Neural cell (in vitro differentiated cells): ENCODE measurements around the gene HACD2. TPM values are rescaled to one million over a fixed set of nuclear protein-coding genes. Genes with fewer than 3 reads are reported as not detected.

Source experiments
- H2AFZ ChIP-seq: fragments of 200-600, 300-800 bp; sonication (generic), shearing (Covaris generic); 2 replicates; pipeline ENCODE4 v1.6.0; 2014; ENCODE audit warnings: low read depth, mild to moderate bottlenecking, antibody characterized with exemption, low read length, moderate library complexity
- H3F3A ChIP-seq: fragments of 200-600 bp; shearing (Covaris generic); 2 replicates; pipeline ENCODE4 v1.6.1; 2016; ENCODE audit warnings: mild to moderate bottlenecking, moderate library complexity, mixed read lengths, antibody characterized with exemption, low read length; ENCODE audit not compliant: insufficient read depth, poor library complexity, severe bottlenecking
- H3K27ac ChIP-seq: fragments of 200-600, 300-800 bp; sonication (generic), shearing (Covaris generic); 2 replicates; pipeline ENCODE4 v1.5.1; 2014; ENCODE audit warnings: mild to moderate bottlenecking, low read length, moderate library complexity
- H3K27me3 ChIP-seq: fragments of 300-800, 200-600 bp; sonication (generic), shearing (Covaris generic); 2 replicates; pipeline ENCODE4 v1.6.0; 2014; ENCODE audit warnings: mild to moderate bottlenecking, low read depth, low read length, moderate library complexity; ENCODE audit not compliant: insufficient read depth
- H3K36me3 ChIP-seq: fragments of 300-800, 200-600 bp; sonication (generic), shearing (Covaris generic); 2 replicates; pipeline ENCODE4 v1.5.1; 2014; ENCODE audit warnings: mild to moderate bottlenecking, antibody characterized with exemption, low read length, moderate library complexity; ENCODE audit not compliant: insufficient read depth
- H3K4me2 ChIP-seq: fragments of 300-800, 200-600 bp; sonication (generic), shearing (Covaris generic); 2 replicates; pipeline ENCODE4 v1.6.0; 2014; ENCODE audit warnings: mild to moderate bottlenecking, low read length
- H3K4me3 ChIP-seq: fragments of 300-800, 200-600 bp; sonication (generic), shearing (Covaris generic); 2 replicates; pipeline ENCODE4 v1.5.1; 2014; ENCODE audit warnings: mild to moderate bottlenecking, low read length, moderate library complexity
- H3K79me2 ChIP-seq: fragments of 200-600 bp; shearing (Covaris generic); replicated peaks from 2 replicates; pipeline ENCODE4 v1.6.0; 2014; ENCODE audit warnings: mild to moderate bottlenecking, low read length, moderate library complexity; ENCODE audit not compliant: insufficient read depth
- H3K9ac ChIP-seq: fragments of 300-800, 200-600 bp; sonication (generic), shearing (Covaris generic); 2 replicates; pipeline ENCODE4 v1.6.1; 2016; ENCODE audit warnings: mild to moderate bottlenecking, low read length, mixed read lengths
- H3K9me2 ChIP-seq: fragments of 200-600 bp; shearing (Covaris generic); 2 replicates; pipeline ENCODE4 v1.6.1; 2016; ENCODE audit warnings: mild to moderate bottlenecking, low read length, mixed read lengths; ENCODE audit not compliant: insufficient read depth
- H3K9me3 ChIP-seq: fragments of 200-600, 300-800 bp; sonication (generic), shearing (Covaris generic); 2 replicates; pipeline ENCODE4 v1.6.1; 2016; ENCODE audit warnings: mild to moderate bottlenecking, mixed run types, low read length, moderate library complexity, mixed read lengths
- H4K20me1 ChIP-seq: fragments of 200-600 bp; shearing (Covaris generic); 2 replicates; pipeline ENCODE4 v1.6.1; 2016; ENCODE audit warnings: mild to moderate bottlenecking, mixed run types; ENCODE audit not compliant: insufficient read depth
- EP300 ChIP-seq: fragments of 450-650 bp; conservative IDR thresholded peaks from 2 replicates; pipeline ENCODE4 v1.6.1; 2014; ENCODE audit warnings: antibody characterized with exemption, mild to moderate bottlenecking, moderate library complexity; ENCODE audit not compliant: poor library complexity, severe bottlenecking
- EZH2 ChIP-seq: fragments of 200-600, 300-800 bp; shearing (Covaris generic), sonication (generic); IDR thresholded peaks from 2 replicates; pipeline ENCODE4 v1.6.1; 2014; ENCODE audit warnings: antibody characterized with exemption, low read length, borderline replicate concordance, mild to moderate bottlenecking; ENCODE audit not compliant: insufficient read depth, poor library complexity, severe bottlenecking
- MXI1 ChIP-seq: fragments of 450-650 bp; conservative IDR thresholded peaks from 2 replicates; pipeline ENCODE4 v1.6.1; 2014; ENCODE audit warnings: antibody characterized with exemption, mild to moderate bottlenecking; ENCODE audit not compliant: poor library complexity, severe bottlenecking
- POLR2AphosphoS5 ChIP-seq: IDR thresholded peaks from 2 replicates; pipeline ENCODE4 v1.6.1; 2012
- RAD21 ChIP-seq: fragments of 450-650 bp; conservative IDR thresholded peaks from 2 replicates; pipeline ENCODE4 v1.6.1; 2014; ENCODE audit warnings: antibody characterized with exemption, mild to moderate bottlenecking, moderate library complexity
- SMC3 ChIP-seq: fragments of 450-650 bp; conservative IDR thresholded peaks from 2 replicates; pipeline ENCODE4 v1.6.1; 2014; ENCODE audit warnings: antibody characterized with exemption, mild to moderate bottlenecking, moderate library complexity; ENCODE audit not compliant: poor library complexity
- TAF1 ChIP-seq: IDR thresholded peaks from 2 replicates; pipeline ENCODE4 v1.6.1; 2012; ENCODE audit warnings: low read depth
- polyA plus RNA-seq: library from polyadenylated mRNA; depleted of rRNA; stranded (reverse); fragments of >200 nt; gene quantifications from 2 replicates; pipeline ENCODE4 v1.2.3, GENCODE V29; 2014
- TF ChIP-seq, protein P1 (sequence below): fragments of 450-650 bp; IDR thresholded peaks from 2 replicates; pipeline ENCODE4 v1.5.1; 2014; ENCODE audit warnings: antibody characterized with exemption, mild to moderate bottlenecking, moderate library complexity; ENCODE audit not compliant: poor library complexity, severe bottlenecking
- TF ChIP-seq, protein P2 (sequence below): IDR thresholded peaks from 2 replicates; pipeline ENCODE4 v1.6.1; 2012; ENCODE audit warnings: borderline replicate concordance

Gene HACD2
- polyA plus RNA-seq, 1 donor from 2014 or later = 28.0 TPM

DNA sequence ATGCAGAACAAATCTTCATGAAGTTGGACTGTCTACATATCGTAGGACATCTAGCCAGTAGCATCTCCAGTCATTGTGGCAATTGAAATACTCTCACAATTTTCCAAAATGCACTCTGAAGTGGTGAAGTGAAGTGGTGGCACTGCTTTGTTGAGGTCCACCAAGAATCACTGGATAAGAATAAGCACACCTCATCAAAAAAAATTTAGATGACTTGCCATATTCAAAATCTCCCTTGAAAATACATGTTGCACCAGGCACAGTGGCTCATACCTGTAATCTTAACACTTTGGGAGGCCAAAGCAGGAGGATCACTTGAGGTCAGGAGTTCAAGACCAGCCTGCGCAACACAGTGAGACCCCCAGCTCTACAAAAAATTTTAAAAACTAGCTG is 12.9 kb downstream of the HACD2 start:
- Histone ChIP-seq H3K36me3 (no peaks in the 10 kb centered on the region), H2AFZ (no peak overlapping the region), H3K4me2 (no peak overlapping the region), H3K9me2 (no peaks in the 10 kb centered on the region), H3K27me3 (no peaks in the 10 kb centered on the region), H4K20me1 (no peaks in the 10 kb centered on the region), H3K79me2 (no peaks in the 10 kb centered on the region), H3K27ac (no peak overlapping the region), H3K9me3 (no peaks in the 10 kb centered on the region), H3F3A (no peaks in the 10 kb centered on the region), H3K9ac (no peak overlapping the region), H3K4me3 (no peak overlapping the region)
- TF ChIP-seq SMC3 (no peak), RAD21 (no peak), POLR2AphosphoS5 (no peak), EZH2 (no peak), EP300 (no peak), TAF1 (no peak), MXI1 (no peak)
- TF ChIP-seq, protein P1, sequence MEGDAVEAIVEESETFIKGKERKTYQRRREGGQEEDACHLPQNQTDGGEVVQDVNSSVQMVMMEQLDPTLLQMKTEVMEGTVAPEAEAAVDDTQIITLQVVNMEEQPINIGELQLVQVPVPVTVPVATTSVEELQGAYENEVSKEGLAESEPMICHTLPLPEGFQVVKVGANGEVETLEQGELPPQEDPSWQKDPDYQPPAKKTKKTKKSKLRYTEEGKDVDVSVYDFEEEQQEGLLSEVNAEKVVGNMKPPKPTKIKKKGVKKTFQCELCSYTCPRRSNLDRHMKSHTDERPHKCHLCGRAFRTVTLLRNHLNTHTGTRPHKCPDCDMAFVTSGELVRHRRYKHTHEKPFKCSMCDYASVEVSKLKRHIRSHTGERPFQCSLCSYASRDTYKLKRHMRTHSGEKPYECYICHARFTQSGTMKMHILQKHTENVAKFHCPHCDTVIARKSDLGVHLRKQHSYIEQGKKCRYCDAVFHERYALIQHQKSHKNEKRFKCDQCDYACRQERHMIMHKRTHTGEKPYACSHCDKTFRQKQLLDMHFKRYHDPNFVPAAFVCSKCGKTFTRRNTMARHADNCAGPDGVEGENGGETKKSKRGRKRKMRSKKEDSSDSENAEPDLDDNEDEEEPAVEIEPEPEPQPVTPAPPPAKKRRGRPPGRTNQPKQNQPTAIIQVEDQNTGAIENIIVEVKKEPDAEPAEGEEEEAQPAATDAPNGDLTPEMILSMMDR = no peak
- TF ChIP-seq, protein P2, sequence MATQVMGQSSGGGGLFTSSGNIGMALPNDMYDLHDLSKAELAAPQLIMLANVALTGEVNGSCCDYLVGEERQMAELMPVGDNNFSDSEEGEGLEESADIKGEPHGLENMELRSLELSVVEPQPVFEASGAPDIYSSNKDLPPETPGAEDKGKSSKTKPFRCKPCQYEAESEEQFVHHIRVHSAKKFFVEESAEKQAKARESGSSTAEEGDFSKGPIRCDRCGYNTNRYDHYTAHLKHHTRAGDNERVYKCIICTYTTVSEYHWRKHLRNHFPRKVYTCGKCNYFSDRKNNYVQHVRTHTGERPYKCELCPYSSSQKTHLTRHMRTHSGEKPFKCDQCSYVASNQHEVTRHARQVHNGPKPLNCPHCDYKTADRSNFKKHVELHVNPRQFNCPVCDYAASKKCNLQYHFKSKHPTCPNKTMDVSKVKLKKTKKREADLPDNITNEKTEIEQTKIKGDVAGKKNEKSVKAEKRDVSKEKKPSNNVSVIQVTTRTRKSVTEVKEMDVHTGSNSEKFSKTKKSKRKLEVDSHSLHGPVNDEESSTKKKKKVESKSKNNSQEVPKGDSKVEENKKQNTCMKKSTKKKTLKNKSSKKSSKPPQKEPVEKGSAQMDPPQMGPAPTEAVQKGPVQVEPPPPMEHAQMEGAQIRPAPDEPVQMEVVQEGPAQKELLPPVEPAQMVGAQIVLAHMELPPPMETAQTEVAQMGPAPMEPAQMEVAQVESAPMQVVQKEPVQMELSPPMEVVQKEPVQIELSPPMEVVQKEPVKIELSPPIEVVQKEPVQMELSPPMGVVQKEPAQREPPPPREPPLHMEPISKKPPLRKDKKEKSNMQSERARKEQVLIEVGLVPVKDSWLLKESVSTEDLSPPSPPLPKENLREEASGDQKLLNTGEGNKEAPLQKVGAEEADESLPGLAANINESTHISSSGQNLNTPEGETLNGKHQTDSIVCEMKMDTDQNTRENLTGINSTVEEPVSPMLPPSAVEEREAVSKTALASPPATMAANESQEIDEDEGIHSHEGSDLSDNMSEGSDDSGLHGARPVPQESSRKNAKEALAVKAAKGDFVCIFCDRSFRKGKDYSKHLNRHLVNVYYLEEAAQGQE = no peak

DNA sequence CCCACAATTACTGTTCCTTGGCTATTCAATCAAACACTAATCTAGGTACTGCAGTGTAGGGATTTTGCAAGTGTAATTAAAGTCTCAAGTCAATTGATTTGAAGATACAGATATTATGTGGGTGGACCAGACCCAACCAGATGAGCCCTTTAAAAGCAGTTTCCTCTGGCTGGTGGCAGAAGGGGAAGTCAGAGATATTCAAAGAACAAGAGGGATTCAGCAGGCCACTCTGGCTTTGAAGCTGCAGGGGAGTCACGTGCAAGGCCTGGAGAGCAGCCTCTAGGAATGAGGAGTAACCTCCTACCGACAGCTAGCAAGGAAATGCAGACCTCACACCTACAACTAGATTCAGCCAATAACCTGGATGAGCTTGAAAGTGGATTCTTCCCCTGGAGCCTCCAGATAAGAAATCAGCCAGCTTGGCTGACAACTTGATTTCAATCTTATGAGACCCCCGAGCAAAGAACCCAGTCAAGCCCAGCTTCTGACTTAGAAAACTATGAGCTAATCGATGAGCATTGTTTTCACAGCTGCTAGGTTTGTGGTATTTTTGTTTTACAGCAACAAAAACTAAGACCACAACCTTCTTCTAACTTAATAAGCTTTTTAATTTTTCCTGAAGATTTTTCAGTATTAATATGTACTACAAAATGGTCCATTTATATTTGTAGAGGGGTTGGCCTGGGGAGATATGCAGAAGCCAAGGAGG is 13.4 kb downstream of the HACD2 start:
- Histone ChIP-seq H3K36me3 (no peaks in the 10 kb centered on the region), H3K4me2 (no peak overlapping the region), H3K27ac (no peak overlapping the region), H3K9me3 (no peaks in the 10 kb centered on the region), H2AFZ (no peak overlapping the region), H3K9me2 (no peaks in the 10 kb centered on the region), H3K27me3 (no peaks in the 10 kb centered on the region), H3K4me3 (no peak overlapping the region), H4K20me1 (no peaks in the 10 kb centered on the region), H3K9ac (no peak overlapping the region), H3K79me2 (no peaks in the 10 kb centered on the region), H3F3A (no peaks in the 10 kb centered on the region)
- no peak for TF ChIP-seq MXI1
- no peak for TF ChIP-seq POLR2AphosphoS5
- TF ChIP-seq RAD21 = no peak
- no peak for TF ChIP-seq TAF1
- TF ChIP-seq, protein P1 = no peak
- TF ChIP-seq SMC3 = no peak
- no peak for TF ChIP-seq EZH2
